ENCODE measurements around the gene JMJD1C.

- TF ChIP-seq CTCF (conservative IDR thresholded peaks at IDR 0.05) = no peak
- no peak for TF ChIP-seq ZFX (IDR thresholded peaks at IDR 0.05)
Measured at GRCh38 chr10:63262430-63263073, 203.2 kb downstream of the JMJD1C start.

All from C4-2B (cell line).